ENCODE data around the gene ELMO3.

DNA sequence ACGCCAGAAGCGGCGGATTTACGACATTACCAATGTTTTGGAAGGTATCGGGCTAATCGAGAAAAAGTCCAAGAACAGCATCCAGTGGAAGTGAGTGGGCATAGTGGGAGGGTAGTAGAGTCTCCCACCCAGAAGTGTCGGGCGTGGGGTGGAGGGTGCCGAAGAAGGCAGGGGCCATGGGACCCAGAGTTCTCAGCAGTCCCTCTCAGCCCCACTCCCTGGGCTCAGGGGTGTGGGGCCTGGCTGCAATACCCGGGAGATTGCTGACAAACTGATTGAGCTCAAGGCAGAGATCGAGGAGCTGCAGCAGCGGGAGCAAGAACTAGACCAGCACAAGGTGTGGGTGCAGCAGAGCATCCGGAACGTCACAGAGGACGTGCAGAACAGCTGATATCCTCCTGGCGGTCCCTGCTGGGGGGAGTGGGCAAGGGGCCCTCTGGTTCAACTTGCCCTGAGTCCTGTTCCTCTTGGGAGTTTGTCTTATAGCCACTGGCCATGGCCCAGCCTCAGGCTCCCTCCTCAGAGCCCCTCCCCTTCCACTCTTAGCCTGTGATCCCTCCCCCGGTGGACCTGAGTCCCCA lies 6.1 kb upstream of the ELMO3 start:
- TF ChIP-seq, protein P1, sequence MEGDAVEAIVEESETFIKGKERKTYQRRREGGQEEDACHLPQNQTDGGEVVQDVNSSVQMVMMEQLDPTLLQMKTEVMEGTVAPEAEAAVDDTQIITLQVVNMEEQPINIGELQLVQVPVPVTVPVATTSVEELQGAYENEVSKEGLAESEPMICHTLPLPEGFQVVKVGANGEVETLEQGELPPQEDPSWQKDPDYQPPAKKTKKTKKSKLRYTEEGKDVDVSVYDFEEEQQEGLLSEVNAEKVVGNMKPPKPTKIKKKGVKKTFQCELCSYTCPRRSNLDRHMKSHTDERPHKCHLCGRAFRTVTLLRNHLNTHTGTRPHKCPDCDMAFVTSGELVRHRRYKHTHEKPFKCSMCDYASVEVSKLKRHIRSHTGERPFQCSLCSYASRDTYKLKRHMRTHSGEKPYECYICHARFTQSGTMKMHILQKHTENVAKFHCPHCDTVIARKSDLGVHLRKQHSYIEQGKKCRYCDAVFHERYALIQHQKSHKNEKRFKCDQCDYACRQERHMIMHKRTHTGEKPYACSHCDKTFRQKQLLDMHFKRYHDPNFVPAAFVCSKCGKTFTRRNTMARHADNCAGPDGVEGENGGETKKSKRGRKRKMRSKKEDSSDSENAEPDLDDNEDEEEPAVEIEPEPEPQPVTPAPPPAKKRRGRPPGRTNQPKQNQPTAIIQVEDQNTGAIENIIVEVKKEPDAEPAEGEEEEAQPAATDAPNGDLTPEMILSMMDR (IDR thresholded peaks at IDR 0.05) = no peak
- no peak for TF ChIP-seq POLR2A (IDR thresholded peaks at IDR 0.05)

Data from ovary (tissue), 3 donors.